ENCODE data around the gene VWA5B1.

VWA5B1 gene

DNA sequence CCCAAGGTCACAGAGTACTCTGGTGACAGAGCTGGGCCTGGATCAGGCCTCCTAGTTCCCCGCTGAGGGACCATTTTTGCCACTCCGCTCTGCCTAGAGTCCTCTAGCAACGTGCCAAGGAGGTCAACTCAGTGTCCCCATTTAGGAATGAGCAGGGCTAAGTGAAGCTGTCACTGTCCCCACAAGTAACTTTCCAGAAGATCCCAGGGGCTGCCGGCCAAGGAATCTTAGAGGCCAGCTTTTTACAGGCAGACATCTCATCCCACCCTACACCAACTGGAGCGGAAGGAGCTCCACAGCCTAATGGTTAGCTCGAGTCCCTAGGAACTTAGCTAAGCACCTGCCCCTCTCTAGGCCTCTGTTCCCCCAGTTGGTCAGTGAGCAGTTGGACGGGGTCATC, 59.7 kb downstream of the VWA5B1 start:
- Histone ChIP-seq H3K4me3 (no peak overlapping the region), H3K9me3 (no peaks in the 10 kb centered on the region), H3K27me3 (peaks cover 0 to 38% of the 10 kb centered on the region in 2 donors), H3K36me3 (no peaks in the 10 kb centered on the region), H3K4me1 (no peaks in the 10 kb centered on the region), H3K27ac (no peak overlapping the region)
- TF ChIP-seq CTCF (IDR thresholded peaks at IDR 0.05), result no peak
- DNase-seq, result peak in 1 of 2 donors; percentile 53
- intact Hi-C loops (cut with DNase I; ENCODE audit: low total_unique reads), result no loop called here

- Histone ChIP-seq H3K4me3 (no peak overlapping the region), H3K9me3 (no peaks in the 10 kb centered on the region), H3K27me3 (peaks cover 0 to 27% of the 10 kb centered on the region in 2 donors), H3K4me1 (no peaks in the 10 kb centered on the region), H3K27ac (no peak overlapping the region), H3K36me3 (no peaks in the 10 kb centered on the region)
- intact Hi-C loops (cut with DNase I; ENCODE audit: low total_unique reads), result no loop called here
- DNase-seq, result peak in 1 of 2 donors; percentile 31
- TF ChIP-seq CTCF (IDR thresholded peaks at IDR 0.05), result no peak
These were observed 61.4 kb downstream of the VWA5B1 start for GRCh38 chr1:20351911-20352701.

- DNase-seq, result peak in 1 of 2 donors; percentile 55
- H3K9me3 ChIP-seq, result no peaks in the 10 kb centered on the region
- no peak overlapping the region for H3K27ac ChIP-seq
- H3K27me3 ChIP-seq, result peaks cover 0 to 21% of the 10 kb centered on the region in 2 donors
- no peak for TF ChIP-seq CTCF (IDR thresholded peaks at IDR 0.05)
- intact Hi-C loops (cut with DNase I; ENCODE audit: low total_unique reads), result no loop called here
- peaks cover 0 to 16% (median 13%) of the 10 kb centered on the region in 4 donors for H3K4me1 ChIP-seq
- H3K36me3 ChIP-seq, result no peaks in the 10 kb centered on the region
- H3K4me3 ChIP-seq, result no peak overlapping the region
These were observed 63.2 kb downstream of the VWA5B1 start for GRCh38 chr1:20353836-20354235.

DNA sequence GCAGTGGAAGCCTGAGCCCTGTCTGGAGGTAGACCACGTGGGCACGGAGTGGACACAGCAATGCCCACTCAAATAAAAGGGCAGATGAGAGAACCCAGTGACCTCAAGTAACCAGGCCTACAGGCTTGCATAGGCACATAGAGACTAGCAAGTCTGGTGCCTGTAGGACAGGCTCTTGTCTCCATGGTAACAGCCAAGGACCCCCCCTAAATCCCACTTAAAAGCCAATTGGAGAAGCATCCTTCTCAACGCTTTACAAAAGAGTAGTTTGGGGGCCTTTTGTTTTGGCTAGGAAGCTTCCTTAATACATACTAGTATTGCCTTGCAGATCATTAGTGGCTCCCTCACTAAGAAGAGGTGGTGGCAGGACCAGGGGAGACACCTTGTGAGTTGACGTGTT, 63.9 kb downstream of the VWA5B1 start:
- Histone ChIP-seq H3K9me3 (no peaks in the 10 kb centered on the region), H3K27me3 (peaks cover 0 to 21% of the 10 kb centered on the region in 2 donors), H3K36me3 (no peaks in the 10 kb centered on the region), H3K4me3 (no peak overlapping the region), H3K4me1 (peaks cover 0 to 23% (median 15%) of the 10 kb centered on the region in 4 donors), H3K27ac (no peak overlapping the region)
- no peak for TF ChIP-seq CTCF (IDR thresholded peaks at IDR 0.05)
- DNase-seq, result no peak
- intact Hi-C loops (cut with DNase I; ENCODE audit: low total_unique reads), result no loop called here

DNA sequence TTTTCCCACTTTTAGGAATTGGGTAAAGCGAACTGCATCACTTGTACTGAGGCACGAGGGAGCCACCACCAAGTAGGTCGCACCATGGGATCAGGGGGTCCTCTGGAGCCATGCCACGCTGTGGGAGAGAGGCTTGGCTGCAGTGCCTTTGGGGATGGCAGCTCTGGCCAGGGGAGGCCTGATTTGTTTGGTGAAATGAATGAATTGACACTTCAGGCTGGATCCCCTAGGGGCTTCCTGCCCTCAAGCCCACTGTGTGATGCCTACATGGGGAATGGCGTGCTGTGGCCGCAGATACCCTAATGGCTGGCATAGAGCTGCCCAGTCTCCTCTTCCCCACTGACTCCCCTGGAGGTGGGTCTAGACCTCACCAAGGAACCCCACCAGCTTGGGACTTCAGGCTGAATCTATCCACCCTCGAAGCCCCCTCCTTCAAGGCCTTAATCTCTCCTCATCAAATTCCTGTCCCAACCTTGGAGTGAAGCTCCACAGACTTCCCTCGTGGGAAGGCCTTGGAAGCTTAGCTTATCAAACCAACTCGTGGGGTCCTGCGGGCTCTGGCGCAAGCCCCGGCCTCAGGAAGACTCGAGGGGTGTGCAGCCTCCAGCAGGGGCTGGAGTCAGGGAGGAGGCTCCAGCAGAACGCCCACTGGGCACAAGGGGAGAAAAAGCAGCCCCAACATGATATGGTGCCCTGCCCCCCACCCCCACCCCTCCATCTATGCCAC, 64.6 kb downstream of the VWA5B1 start:
- H3K4me1 ChIP-seq, result peaks cover 0 to 24% (median 15%) of the 10 kb centered on the region in 4 donors
- no peaks in the 10 kb centered on the region for H3K36me3 ChIP-seq
- no peak for DNase-seq
- no peaks in the 10 kb centered on the region for H3K9me3 ChIP-seq
- intact Hi-C loops (cut with DNase I; ENCODE audit: low total_unique reads), result no loop called here
- TF ChIP-seq CTCF (IDR thresholded peaks at IDR 0.05), result no peak
- peaks cover 0 to 19% of the 10 kb centered on the region in 2 donors for H3K27me3 ChIP-seq
- H3K27ac ChIP-seq, result no peak overlapping the region
- H3K4me3 ChIP-seq, result no peak overlapping the region
